ENCODE results near the gene PLEKHG5. TPM values are rescaled to one million over a fixed set of nuclear protein-coding genes. Genes with fewer than 3 reads are reported as not detected.

Gene PLEKHG5, protein sequence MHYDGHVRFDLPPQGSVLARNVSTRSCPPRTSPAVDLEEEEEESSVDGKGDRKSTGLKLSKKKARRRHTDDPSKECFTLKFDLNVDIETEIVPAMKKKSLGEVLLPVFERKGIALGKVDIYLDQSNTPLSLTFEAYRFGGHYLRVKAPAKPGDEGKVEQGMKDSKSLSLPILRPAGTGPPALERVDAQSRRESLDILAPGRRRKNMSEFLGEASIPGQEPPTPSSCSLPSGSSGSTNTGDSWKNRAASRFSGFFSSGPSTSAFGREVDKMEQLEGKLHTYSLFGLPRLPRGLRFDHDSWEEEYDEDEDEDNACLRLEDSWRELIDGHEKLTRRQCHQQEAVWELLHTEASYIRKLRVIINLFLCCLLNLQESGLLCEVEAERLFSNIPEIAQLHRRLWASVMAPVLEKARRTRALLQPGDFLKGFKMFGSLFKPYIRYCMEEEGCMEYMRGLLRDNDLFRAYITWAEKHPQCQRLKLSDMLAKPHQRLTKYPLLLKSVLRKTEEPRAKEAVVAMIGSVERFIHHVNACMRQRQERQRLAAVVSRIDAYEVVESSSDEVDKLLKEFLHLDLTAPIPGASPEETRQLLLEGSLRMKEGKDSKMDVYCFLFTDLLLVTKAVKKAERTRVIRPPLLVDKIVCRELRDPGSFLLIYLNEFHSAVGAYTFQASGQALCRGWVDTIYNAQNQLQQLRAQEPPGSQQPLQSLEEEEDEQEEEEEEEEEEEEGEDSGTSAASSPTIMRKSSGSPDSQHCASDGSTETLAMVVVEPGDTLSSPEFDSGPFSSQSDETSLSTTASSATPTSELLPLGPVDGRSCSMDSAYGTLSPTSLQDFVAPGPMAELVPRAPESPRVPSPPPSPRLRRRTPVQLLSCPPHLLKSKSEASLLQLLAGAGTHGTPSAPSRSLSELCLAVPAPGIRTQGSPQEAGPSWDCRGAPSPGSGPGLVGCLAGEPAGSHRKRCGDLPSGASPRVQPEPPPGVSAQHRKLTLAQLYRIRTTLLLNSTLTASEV
- 1 to 10 TPM; 7.0 to 7.9 TPM for total RNA-seq

DNA sequence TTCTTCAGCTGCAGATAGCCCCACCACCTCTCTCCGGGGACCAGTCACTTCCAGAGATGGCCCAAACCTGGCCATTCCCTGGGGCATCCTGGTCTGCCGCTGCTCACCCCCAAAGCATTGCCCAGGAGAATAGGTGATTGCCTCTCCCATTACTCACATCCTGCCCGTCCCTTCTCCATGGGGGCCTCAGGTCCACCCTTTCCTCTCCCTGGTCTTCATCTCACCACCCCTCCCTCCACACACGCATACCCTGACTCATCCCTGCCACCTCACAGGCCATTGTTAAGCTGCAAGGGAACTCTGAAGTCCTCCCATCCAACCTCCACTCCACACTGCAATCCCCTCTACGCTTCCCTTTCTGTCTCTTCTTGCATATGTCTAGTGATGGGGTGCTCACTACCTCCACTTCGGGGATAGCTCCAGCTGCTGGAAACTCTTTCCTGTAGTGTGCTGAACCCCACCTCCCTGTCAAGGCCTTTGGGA is at the start of gene PLEKHG5:
PLEKHG5 (minus strand) TSS at position 188 of the 483 bp plus-strand sequence. CDS start 14,096 bp downstream, outside the sequence.
- peaks cover 0 to 65% of the 10 kb centered on the region in 2 donors for H3K4me1 ChIP-seq
- peak within 1 kb of the TSS; percentile 71 to 77 for H3K27ac ChIP-seq
- no peaks in the 10 kb centered on the region for H3K27me3 ChIP-seq
- TF ChIP-seq, protein P1, sequence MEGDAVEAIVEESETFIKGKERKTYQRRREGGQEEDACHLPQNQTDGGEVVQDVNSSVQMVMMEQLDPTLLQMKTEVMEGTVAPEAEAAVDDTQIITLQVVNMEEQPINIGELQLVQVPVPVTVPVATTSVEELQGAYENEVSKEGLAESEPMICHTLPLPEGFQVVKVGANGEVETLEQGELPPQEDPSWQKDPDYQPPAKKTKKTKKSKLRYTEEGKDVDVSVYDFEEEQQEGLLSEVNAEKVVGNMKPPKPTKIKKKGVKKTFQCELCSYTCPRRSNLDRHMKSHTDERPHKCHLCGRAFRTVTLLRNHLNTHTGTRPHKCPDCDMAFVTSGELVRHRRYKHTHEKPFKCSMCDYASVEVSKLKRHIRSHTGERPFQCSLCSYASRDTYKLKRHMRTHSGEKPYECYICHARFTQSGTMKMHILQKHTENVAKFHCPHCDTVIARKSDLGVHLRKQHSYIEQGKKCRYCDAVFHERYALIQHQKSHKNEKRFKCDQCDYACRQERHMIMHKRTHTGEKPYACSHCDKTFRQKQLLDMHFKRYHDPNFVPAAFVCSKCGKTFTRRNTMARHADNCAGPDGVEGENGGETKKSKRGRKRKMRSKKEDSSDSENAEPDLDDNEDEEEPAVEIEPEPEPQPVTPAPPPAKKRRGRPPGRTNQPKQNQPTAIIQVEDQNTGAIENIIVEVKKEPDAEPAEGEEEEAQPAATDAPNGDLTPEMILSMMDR (IDR thresholded peaks at IDR 0.05): no peak
- H3K36me3 ChIP-seq: no peaks in the 10 kb centered on the region
- no peak for DNase-seq (ENCODE audit: low spot score)
- no peaks in the 10 kb centered on the region for H3K9me3 ChIP-seq
- peak within 1 kb of the TSS; percentile 63 to 66 for H3K4me3 ChIP-seq

DNA sequence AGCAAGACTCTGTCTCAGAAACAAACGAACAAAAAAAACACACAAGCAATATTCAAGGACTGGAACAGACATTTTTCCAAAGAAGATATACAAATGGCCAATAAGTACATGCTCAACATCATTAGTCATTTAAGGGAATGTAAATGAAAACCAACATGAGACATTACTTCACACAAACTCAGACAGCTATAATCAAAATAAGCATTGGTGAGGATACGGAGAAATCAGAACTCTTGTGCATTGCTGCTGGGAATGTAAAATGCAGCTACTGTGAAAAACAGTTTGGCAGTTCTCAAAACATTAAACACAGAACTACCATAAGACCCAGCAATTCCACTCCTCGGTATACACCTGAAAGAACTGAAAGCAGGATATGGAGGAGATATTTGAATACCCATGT is 47.5 kb upstream of the PLEKHG5 start:
- no peak for DNase-seq (ENCODE audit: low spot score)
- TF ChIP-seq, protein P1 (IDR thresholded peaks at IDR 0.05): no peak
- Histone ChIP-seq H3K27ac (no peak overlapping the region), H3K36me3 (peaks cover 24% of the 10 kb centered on the region), H3K27me3 (no peaks in the 10 kb centered on the region), H3K4me3 (no peak overlapping the region), H3K4me1 (no peaks in the 10 kb centered on the region), H3K9me3 (no peaks in the 10 kb centered on the region)

DNA sequence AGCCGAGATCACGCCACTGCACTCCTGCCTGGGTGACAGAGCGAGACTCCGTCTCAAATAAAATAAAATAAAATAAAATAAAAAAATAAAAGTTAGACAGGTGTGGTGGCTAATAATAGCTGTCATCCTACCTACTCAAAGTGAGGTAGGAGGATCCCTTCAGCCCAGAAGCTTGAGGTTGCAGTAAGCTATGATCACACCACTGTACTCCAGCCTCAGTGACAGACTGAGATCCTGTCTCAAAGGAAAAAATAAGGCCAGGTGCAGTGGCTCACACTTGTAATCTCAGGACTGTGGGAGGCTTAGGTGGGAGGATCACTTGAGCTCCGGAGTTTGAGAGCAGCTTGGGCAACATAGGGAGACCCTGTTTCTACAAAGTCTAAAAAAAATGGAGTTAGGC is 44.8 kb upstream of the PLEKHG5 start:
- H3K4me3 ChIP-seq: no peak overlapping the region
- no peak overlapping the region for H3K27ac ChIP-seq
- H3K4me1 ChIP-seq: no peaks in the 10 kb centered on the region
- no peaks in the 10 kb centered on the region for H3K27me3 ChIP-seq
- peaks cover 35% of the 10 kb centered on the region for H3K36me3 ChIP-seq
- TF ChIP-seq, protein P1 (IDR thresholded peaks at IDR 0.05): no peak
- H3K9me3 ChIP-seq: no peaks in the 10 kb centered on the region
- no peak for DNase-seq (ENCODE audit: low spot score)

DNA sequence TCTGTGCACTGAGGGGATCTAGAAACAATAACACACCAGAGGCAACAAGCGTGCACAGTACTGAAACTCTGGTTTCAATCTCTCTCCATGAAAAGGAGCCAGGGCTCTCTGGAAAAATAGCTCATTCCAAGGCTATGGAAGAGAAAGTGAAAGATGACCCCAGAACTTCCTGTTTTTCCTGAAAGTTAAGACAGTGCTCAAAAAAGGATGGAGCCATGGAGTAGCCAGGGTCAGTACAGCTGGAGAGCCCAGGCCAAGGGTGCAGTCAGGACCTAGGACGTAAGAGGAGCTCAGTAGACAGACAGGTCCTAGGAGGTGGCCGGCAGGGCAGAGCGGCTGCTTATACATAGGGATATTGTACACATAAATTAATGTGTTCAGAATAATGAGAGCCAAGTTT is 43.7 kb upstream of the PLEKHG5 start:
- H3K9me3 ChIP-seq: no peaks in the 10 kb centered on the region
- no peak for DNase-seq (ENCODE audit: low spot score)
- no peak overlapping the region for H3K4me3 ChIP-seq
- no peaks in the 10 kb centered on the region for H3K4me1 ChIP-seq
- peaks cover 42% of the 10 kb centered on the region for H3K36me3 ChIP-seq
- H3K27ac ChIP-seq: no peak overlapping the region
- TF ChIP-seq, protein P1 (IDR thresholded peaks at IDR 0.05): no peak
- H3K27me3 ChIP-seq: no peaks in the 10 kb centered on the region

DNA sequence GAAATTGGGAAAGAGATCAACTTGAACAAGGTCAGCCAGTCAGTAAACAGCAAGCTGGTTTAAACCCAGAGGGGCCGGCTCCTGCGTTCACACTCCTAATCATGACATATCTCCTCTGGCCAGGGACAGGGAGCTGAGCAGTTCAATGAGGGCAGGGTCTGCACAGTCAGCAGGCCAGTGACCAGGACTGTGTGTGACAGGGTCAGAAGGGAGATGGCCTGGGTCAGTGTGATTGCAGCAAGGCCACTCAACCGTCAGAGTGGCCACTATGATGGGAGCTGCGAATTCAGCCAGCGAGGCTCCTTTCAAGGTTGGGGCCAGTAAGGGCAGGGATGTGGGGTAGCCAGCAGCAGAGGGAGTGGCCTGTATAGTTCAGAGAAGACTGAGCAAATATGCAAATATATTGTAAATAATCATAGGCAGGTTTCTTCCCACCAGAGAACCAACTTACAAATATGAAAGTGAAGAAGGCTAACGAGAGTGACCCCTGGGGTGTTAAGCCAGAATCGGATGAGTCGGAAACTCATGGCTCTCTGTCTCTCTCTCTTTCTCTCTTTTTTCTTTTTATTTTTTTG is 42.9 kb upstream of the PLEKHG5 start:
- Histone ChIP-seq H3K9me3 (no peaks in the 10 kb centered on the region), H3K4me3 (no peak overlapping the region), H3K36me3 (peaks cover 48% of the 10 kb centered on the region), H3K27me3 (no peaks in the 10 kb centered on the region), H3K4me1 (no peaks in the 10 kb centered on the region), H3K27ac (no peak overlapping the region)
- TF ChIP-seq, protein P1 (IDR thresholded peaks at IDR 0.05): no peak
- DNase-seq (ENCODE audit: low spot score): no peak
